GM20431 (cell line): Measurements from ENCODE around the gene TMX3.

Experiments
- in situ Hi-C: fragments of 300-500 bp; cut with MseI, MboI; formaldehyde crosslinking; loops from one replicate; pipeline ENCODE4 v1.15.0; 2020; ENCODE audit warnings: low sequenced_read_pairs; ENCODE audit not compliant: unreplicated experiment

The TMX3 gene

DNA sequence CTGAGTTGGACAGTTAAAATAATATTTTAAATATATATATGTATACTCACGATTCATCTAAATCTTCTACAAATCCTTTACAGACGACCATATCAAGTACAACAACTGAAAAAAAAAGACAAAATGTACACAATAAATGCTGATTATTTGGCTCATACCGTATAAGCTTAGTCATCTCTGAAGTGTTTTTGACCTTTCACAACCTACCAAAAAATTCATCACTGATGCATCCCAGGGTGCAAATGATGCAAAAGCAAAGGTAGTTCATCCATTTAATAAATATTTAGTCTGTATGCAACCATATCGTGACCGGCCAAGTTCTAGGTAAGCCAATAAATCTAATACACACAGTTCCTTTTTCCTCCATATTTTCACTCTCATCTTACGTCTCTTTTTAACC lies 1.1 kb downstream of the TMX3 start:
- in situ Hi-C loops, result no loop called here

DNA sequence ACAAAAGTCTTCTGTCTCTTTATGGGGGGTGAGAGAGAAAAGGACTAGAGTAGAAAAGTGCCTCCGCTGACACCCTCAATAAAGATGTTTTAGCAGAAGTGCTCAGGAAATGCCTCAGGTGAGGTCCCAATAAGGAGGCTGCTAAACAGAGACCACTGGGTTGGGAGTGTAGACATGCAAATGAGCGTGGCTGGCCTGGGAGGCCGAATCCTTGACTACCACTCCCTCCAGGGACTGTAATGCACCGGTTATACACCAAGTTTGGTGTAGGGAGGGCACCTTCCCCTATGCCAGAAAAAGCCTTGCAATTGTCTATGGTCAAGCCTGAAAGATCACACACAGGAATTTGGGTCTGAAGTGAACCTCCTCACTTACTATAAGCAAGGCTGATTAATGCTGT lies 1.8 kb downstream of the TMX3 start:
- in situ Hi-C loops, result no loop called here

DNA sequence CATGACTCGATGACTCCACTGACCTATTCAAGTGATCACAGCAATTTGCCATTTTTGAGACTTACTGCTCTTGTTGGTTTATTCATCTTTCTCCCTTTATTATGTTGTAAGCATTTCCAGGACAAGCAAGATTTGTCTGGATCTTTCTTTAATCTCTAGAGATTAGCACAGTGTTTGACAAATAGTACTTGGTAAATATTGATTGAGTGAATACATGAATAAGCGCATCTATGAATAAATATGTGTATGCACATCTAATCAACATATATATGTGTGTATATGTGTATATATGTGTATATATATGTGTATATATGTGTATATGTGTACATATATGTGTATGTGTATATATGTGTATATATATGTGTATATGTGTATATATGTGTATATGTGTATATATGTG lies 7.3 kb downstream of the TMX3 start:
- in situ Hi-C loops, result no loop called here

DNA sequence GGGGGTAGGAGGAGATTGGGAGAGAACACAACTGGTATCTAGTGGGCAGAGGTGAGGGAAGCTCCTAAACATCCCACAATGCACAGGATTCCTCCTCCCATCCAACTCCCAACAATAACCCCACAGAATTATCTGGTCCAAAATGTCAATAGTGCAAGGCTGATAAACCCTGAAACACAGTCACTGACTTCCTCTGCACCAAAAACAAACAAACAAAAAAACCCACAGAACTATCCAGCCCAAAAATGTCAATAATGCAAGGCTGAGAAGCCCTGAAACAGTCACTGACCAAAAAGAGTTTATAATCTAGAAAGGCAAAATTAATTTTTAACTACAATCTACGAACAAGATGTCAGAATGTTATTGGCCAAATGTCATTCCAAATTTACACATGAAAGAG lies 9.8 kb downstream of the TMX3 start:
- in situ Hi-C loops, result no loop called here

DNA sequence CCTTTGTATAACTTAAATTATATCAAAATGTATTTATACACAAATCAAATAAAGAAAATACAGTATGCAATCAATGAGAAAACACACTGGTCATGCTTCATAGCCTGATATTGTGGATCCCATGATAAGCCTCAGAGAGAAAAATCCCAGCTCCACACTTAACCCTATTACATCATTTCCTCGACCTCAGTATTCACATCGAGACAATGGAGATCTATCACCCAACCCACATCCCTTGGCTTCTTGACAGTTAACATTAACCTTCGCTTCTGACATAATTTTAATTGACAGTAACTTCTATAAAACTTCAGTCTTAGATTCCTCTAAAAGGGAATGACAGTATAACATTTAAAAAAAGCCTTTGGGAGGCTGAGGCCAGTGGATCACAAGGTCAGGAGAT lies 11.6 kb downstream of the TMX3 start:
- in situ Hi-C loops, result no loop called here

DNA sequence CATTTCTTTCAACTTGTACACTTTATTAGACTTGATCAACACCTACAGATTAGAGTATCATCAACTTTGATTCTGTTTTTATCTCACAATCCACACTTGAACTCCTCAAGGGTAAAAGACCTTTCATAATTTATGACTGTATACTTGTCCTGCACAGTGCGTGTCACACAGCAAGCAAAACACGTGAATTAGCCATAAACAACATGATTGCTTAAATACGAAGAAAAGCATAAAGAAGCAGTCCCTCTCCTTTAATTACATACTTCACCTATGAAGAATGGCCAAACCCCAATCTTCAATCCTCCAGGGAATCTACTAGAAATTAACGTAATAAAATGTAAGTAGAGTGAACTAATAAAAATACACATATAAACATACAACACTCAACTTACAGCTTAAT lies 13.6 kb downstream of the TMX3 start:
- in situ Hi-C loops, result no loop called here

DNA sequence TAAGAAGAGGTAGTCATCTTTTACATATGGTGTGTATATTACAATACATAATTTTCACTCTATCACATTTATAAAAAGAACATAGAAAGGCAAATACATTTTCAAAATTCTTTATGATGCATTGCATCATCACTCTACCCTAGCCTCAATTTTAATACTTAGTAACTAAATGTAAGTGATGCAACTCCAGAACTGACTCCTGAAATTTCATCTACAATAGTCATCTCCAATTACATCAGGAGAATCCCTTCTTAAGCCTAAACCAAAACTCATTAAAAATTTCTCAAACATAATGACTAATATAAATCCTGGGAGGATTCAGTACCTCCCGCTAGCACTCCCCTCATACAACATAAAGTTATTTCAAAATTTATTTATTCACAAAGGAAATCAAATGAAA lies 15.9 kb downstream of the TMX3 start:
- in situ Hi-C loops, result no loop called here

DNA sequence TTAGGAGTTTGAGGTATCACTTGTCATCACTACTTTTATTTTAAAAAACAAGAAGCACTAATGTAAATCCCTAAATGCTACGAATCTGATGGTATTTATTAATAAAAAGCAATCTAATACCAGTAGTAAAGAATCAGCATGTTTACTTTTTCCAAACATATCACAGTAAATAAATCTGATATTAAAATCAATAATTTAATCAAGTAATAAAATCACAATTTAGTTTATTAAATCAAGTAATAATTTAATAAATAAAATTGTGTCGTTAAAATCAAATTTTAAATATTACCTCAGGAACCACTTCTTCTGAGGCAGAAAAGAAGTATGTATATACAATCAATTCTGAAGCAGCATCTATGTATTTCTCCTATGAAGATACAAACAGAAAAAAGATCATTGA lies 18.0 kb downstream of the TMX3 start:
- in situ Hi-C loops, result no loop called here

DNA sequence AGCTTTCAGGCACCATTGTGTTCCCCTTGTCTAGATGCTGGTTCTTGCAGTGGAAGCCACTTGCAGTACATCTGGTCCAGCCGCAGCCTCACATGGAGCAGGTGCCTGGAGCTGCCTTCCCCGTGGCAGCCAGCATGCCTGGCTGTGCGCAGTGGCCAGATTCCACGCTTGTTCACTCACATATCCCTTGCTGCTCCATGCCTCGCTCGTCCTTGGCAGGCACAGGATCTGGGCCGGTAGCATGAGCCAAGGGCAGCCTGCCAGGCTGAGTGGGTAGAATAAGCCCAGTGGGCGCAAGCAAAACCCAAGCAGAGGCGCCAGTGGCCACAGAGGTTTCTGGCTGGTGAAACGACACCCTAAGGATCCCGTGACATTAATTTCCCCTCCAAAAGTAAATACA lies 20.6 kb downstream of the TMX3 start:
- in situ Hi-C loops, result no loop called here

DNA sequence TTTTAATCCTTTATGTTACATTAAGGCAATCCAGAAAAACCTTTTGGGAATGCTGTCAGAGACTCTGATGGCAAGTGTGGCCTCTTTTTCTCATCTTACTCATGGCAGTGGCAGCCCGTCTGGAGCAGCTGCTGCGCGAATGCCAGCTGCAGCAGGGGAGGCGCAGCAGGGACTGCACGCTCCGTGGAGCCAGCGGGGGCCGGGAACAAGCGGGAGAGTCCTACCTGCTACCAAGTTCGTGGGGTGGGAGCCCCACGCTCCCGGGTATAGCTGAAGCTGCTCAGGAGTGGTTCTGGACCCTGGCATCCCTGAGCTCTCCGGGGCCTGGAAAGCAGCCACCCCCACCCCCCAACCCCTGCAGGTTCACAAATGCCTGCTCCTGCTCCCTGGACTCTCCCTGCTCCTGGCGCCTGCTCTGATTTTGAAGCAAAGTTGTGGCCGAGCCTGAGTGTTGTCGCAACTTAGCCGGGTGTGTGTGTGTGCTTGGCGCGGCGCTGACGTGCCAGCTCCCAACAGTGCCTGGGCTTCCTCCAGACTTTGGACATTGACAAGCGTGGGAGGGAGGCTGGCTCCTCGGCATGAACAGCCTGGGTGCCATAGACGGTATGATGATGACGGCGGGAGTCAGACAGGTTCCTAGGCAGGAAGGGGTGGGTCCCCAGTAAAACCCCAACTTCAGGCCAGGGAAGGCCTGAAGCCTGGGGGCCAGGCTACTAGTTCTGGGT lies 21.7 kb downstream of the TMX3 start:
- in situ Hi-C loops, result no loop called here

DNA sequence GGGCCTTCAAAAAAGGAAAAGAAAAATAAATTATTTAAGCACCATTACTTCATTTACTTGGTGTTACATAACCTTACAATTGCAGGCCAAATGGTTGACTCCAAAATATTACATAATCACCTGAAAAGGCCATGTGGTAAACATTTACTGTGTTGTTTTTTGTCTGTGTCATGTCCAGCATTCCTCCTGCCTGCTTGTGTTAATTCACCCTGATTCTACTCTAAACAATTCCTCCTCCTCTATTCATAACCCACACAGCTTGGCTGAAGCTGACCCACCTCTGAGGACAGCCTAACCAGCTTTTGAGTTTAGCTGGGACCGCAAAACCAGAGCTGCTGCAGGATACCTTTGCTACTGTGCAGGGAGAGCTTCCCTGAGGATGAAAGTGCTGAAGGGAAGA lies 35.4 kb downstream of the TMX3 start:
- in situ Hi-C loops, result no loop called here

DNA sequence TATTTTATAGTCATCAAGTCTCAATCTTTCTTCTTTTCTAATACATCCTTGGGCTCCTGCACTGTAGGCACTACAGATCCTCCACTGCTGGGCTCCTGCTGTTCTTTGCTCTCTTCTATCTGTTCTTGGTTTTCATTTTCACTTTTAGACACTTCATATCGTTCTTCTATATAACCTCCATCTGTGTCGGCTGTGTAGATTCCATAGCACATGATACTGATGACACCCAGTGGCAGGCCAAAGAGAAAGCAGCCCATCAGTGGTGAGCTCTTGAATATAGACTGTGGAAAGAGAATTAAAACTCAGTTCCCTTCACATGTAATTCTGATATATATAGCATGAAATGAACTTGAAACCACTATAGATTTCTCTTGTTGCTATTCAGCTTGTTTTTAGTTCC lies 38.0 kb downstream of the TMX3 start:
- in situ Hi-C loops, result no loop called here

DNA sequence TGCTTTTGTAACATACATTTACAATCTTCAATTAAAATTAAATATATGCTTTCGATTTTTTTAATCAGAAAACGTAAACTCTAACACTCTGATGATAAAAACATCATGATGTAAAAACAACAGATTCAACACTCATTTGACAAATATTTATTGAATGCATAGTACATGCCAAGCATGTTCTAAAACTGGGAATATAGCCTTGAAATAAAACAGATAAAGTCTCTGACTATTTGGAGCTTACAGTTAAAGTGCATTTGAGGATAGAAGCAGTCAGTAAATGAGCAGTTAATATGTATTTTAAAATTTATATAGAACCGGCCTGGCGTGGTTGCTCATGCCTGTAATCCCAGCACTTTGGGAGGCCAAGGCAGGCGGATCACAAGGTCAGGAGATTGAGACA lies 47.8 kb downstream of the TMX3 start:
- in situ Hi-C loops, result loop anchor here (25.0 kb wide), 1 partner anchor 1455 kb away; no protein-coding TSS in a partner anchor

DNA sequence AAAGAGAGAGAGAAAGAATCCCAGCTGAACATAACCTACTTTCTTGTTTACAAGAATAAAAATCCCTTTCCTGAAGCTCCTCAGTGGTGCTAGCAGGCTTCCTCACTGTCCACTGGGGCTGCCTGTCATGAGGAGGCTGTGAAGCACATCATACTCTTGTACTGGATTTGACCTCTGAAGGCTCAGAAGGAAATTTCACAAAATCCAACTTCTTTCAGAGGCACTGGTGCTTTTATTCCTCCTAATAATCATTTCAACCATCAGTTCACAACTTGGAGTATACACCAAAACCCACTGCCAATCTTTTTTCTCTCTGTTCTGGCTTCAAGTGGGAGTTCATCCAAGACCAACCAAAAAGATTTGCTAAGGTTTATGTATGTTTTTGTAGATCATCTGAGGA lies 48.5 kb downstream of the TMX3 start:
- in situ Hi-C loops, result loop anchor here (25.0 kb wide), 1 partner anchor 1454 kb away; no protein-coding TSS in a partner anchor

DNA sequence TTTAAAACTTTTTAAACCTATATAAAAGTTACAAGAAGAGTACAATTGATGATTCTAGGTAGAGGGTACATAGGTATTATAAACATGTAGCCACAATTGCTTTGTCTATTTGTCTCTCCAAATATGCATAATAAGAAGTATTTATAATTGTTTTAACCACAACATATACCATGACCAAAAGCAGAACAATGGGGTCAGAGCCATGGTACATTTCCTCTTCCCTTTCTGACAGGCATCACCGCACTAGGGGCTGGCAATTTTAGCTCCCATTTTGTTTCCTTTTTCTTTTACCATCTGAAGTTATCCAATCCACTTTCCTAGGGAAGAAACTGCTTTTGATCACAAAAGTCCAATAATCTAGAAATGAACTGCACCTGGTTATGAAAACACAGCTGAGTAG lies 49.3 kb downstream of the TMX3 start:
- in situ Hi-C loops, result loop anchor here (25.0 kb wide), 1 partner anchor 1453 kb away; no protein-coding TSS in a partner anchor

DNA sequence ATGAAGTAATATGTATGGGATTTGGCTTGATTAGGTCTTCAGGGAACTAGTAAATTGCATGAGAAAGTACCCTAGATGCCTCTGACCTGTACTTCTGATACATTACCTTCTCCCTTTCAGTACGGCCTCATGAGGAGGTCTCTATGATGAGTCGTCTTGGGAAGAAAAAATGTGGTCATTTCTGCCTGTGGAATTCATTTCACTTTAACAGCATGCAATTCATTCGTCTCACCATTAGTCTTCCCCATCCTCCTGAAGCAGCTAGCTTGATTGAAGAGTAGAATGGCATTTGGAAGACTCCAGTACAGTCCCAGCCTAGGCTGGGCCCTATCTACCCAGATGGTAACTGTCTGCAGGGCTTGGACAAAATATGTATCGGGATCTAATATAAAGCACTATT lies 52.2 kb downstream of the TMX3 start:
- in situ Hi-C loops, result loop anchor here (25.0 kb wide), 1 partner anchor 1450 kb away; no protein-coding TSS in a partner anchor

DNA sequence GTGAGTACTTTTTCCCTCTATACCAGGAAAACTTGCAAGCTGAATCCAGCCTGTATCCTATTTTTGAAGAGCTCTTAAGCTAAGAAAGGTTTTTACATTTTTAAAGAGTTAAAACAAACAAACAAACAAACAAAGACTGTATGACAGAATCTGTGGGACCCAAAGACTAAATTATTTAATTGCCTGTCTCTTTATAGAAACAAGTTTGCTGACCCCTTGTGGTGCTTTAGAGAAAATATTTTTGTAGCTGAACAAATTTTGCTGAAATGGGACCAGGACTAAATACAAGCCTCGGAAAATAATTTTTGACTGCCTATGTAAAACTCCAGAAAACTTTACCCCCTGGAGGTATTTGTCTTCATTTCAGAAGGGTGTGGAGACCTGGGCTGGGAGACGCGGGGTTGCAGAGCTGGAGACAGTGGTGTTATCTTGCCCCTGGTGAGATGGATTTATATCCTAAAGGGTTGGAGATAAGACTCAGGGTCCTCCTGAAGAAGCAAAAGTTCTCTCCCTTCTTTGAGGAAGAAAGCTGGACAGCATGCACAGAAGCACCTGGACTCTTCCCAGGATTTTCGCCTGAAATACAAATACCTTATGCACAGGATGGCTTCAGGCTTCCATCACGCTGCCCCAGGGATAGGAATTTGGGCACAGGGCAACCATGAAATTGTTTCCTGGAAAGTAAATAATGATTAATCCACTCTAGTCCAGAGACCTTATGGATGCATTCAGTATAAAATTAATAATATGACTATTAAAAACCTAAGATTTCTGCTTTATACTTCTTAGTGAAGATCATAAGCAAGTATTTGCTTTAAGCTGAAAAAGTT lies 54.3 kb downstream of the TMX3 start:
- in situ Hi-C loops, result loop anchor here (25.0 kb wide), 1 partner anchor 1448 kb away; no protein-coding TSS in a partner anchor

DNA sequence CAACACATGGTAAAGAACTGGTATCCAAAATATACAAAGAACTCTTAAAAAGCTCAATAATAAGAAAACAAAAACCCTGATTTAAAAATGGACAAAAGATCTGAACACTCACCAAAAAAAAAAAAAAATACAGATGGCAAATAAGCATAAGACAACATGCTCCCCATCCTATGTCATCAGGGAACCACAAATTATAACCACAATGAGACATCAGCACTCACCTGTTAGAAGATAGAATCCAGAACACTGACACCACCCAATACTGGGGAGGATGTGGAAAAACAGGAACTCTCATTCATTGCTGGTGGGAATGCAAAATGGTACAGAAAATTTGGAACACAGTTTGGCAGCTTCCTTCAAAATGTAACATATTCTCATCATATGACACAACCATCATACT lies 66.7 kb downstream of the TMX3 start:
- in situ Hi-C loops, result no loop called here

DNA sequence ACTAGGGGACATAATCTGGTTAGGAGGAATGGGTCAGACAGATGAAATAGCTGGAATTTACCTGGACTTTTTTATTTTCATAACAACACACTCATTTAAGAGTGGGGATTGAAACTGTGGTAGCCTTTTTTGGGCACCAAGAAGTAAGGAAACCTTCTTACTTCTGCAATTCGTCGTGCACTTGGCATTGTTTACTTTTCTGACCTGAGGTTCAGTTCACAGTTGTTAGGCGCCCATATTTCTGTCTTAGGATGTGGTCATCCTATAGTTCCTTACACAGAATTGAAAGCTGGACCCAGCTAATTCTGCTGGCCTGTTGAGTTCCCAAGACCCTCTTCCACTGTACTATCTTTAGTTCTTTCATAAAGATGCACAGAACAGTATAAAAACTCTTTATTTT lies 72.9 kb downstream of the TMX3 start:
- in situ Hi-C loops, result no loop called here

DNA sequence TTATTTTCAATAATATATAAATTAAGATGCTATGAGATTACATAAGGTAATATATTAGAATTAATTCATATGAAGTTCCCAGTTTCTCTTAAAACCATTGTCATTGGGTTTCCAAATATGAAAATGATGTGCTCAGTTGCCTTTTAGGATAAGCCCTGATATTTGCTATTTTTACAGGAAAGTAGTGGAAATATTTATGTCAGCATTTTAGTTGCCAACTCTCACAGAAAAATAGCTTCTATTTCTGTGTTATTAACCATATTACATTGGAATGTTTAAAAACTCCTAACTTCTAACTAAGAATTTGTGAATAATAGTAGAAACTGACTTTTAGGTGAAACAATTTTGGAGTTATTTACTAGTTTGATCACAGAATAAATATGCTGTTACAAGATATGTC lies 74.0 kb downstream of the TMX3 start:
- in situ Hi-C loops, result no loop called here

DNA sequence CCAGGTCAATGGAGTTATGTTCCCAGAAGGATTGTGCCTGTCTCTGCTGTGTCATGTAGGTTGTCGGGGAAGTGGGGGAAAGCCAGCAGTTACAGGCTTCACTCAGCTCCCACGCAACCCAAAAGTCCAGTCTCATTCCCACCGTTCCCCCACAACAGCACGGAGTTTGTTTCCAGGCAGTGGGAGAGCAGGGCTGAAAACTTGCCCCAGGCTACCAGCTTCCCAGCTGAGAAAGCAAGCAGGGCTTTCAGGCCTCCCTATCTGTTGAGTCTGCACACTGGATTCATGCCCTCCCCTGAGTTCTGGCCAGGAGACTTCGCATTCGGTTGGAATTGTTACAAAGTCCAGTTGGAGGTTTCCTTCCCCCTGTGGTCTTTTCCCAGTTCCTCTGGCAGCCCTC lies 76.3 kb downstream of the TMX3 start:
- in situ Hi-C loops, result no loop called here
